GM12864 (cell line): ENCODE data around the gene CCNB1IP1.
"Not testable (repeated sequence)": the region's sequence is repeated elsewhere in the genome, so short reads cannot be mapped to it uniquely, and the experiment has no call there.

Experiments used
- DNase-seq: peaks from one replicate; pipeline ENCODE4 v3.0.0-alpha.2; 2011; ENCODE audit warnings: low read depth
- H3K4me3 ChIP-seq: 2 replicates; pipeline ENCODE4 v1.5.1; 2011; ENCODE audit warnings: mild to moderate bottlenecking, low read depth, low read length, control low read depth
- CTCF ChIP-seq: IDR thresholded peaks from 2 replicates; pipeline ENCODE4 v1.5.1; 2011; ENCODE audit warnings: low read depth, mild to moderate bottlenecking, moderate library complexity, low read length, control low read depth, inconsistent platforms; ENCODE audit errors: missing control alignments

CCNB1IP1 gene

GRCh38 chr14:20376071-20376588, 43.1 kb upstream of the CCNB1IP1 start:
- no peak overlapping the region for H3K4me3 ChIP-seq
- TF ChIP-seq CTCF = no peak
- no peak for DNase-seq

GRCh38 chr14:20375471-20375870, 42.4 kb upstream of the CCNB1IP1 start:
- DNase-seq = no peak
- H3K4me3 ChIP-seq = no peak overlapping the region
- no peak for TF ChIP-seq CTCF

- H3K4me3 ChIP-seq = no peak overlapping the region
- no peak for DNase-seq
- TF ChIP-seq CTCF = no peak
These were observed 39.7 kb upstream of the CCNB1IP1 start for GRCh38 chr14:20372796-20373195.

- no peak for DNase-seq
- TF ChIP-seq CTCF = no peak
These were observed 32.8 kb upstream of the CCNB1IP1 start for GRCh38 chr14:20365928-20366327.

GRCh38 chr14:20358474-20358873, 25.4 kb upstream of the CCNB1IP1 start:
- not testable (repeated sequence) for H3K4me3 ChIP-seq, DNase-seq

More at GRCh38 chr14:20365928-20366327, 32.8 kb upstream of the CCNB1IP1 start:
- no peak overlapping the region for H3K4me3 ChIP-seq

GRCh38 chr14:20356422-20356821, 23.3 kb upstream of the CCNB1IP1 start:
- no peak overlapping the region for H3K4me3 ChIP-seq
- no peak for DNase-seq
- TF ChIP-seq CTCF = no peak

- no peak overlapping the region for H3K4me3 ChIP-seq
- TF ChIP-seq CTCF = no peak
- DNase-seq = no peak
These were observed 17.8 kb upstream of the CCNB1IP1 start for GRCh38 chr14:20350860-20351259.

GRCh38 chr14:20350282-20350681, 17.2 kb upstream of the CCNB1IP1 start:
- no peak overlapping the region for H3K4me3 ChIP-seq
- no peak for DNase-seq
- TF ChIP-seq CTCF = no peak
